Measurements from ENCODE around the gene TBCEL.
A peak's percentile ranks its signal among the peaks of the same experiment; 100 is the strongest.
"Not testable (repeated sequence)": the region's sequence is repeated elsewhere in the genome, so short reads cannot be mapped to it uniquely, and the experiment has no call there.

Gene TBCEL

DNA sequence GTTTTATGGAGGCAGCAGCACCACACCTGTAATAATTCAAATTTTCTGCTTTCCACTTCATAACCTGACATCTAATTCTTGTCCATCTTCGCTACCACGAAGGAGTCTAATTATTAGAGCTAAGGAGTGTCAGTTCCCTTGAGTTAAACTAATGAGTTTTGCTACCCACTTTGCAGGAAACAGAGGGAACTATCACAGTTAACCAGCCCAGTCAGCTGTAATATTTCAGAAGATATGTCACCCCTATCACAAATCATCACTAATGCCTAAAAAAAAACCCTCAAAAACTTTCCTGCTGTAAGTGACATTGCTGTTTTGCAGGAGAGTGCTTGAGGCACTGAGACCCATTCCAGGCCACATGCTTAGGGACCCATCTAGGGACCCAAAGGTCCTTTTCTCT, 85.6 kb downstream of the TBCEL start:
- no peak for DNase-seq

DNA sequence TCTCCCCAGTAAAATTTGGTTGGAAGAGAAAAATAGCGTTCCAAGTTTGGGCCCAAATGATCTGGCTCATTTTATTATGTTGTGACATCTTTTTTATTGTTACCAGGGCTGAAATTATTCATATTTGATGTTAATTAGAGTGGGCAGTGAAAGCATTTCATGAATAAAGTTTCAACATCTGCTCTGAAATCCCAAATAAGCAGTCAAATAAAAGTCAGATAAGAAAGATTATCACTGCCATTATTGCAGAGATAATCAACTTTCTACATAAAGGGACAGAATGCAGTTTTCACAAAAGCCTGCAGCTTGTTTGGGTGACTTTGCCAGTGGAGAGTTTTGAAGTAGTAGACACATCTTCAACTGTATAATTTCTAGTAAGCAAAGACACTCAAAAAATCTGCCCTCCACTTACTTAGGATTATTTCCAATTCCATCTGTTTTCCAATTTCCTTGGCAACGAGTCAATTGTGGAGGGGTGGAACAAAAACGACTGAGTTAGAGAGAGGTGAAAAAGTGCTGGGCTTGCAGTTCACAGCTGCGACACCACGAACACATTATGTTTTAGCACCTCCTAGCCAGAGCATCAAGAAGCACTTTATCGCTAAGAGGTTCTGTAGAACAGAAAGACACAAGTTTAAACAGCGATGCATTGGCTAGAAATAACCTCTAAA, 86.1 kb downstream of the TBCEL start:
- DNase-seq: no peak

DNA sequence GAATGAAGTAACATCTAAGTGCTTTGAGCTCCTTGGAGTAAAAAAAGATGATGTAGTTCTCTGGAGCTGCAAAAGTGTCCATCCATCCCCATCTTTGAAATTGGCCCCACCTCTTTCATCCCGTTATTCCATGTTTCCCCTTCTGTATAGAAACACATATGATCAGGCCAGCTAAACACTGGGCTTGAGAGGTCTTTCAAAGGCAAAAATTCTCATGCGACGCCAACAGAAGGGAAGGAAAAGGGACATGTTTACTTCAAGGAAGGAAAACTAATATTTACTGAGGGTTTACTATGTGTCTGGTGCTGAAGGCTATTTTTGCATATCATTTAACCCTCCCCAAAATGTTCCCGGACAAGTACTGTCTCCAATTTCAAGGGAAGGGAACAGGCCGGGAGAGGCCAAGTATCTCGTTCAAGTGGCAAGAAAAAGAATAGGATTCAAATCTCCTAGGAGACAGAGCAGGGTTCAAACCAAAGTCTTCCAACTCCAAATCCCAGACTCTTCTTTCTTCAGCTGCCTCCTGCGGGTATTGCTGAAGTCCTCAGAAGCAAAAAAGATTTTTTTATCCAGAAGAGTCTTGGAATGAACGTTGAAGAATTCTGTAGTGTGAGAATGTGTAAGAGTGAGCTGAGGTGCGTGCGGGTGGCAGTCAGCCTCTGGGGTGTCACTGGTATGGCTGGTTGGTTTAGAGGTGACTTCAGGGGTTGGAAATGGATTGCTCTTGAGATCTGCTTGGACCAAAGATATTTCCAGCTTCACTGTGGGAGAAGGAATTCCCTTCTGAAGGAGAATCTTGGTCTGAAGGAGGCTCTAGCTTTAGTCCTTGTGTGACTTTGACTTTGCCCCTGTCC, 87.2 kb downstream of the TBCEL start:
- DNase-seq: no peak

GRCh38 chr11:121112498-121113455, 88.9 kb downstream of the TBCEL start:
- peak; percentile 34 for DNase-seq

DNA sequence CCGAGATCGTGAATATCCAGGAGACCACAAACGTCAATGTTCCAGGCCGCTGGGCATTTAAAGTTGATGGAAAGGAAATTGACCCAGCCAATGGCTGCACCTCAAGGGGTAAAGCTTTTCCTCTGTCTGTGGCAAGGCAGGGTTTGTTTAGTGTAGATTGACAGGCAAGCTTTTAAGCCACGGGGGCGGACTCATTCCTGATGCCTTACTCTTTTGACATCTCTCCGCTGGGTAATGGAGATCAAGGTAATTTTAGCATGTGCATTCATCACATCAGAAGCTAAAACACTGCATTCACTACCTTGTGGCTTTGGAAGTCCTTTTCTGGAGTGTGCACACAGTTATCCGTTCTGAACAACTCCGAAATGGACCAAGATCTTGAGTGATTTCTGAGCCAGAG, 89.7 kb downstream of the TBCEL start:
- DNase-seq: no peak

GRCh38 chr11:121115024-121115423, 91.1 kb downstream of the TBCEL start:
- DNase-seq: not testable (repeated sequence)

DNA sequence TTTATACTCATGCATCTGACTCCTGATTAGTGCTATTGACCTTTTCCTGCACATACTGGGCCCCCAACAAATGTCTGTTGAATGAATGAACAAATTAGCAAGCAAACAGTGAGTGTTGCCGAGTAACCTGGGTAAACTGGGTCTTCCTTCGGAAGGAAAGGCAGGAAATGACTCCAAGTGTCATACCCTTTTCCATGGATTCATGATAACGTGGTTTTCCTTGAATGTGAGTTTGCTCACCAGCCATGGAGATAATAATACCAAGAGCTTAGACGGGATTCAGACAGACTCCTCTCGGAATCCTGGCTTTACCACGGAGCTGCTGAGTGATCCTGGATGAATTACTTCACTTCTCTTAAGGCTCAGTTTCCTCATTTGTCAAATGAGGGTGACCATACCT, 93.9 kb downstream of the TBCEL start:
- no peak for DNase-seq

- no peak for DNase-seq
Measured at GRCh38 chr11:121119440-121119839, 95.5 kb downstream of the TBCEL start.

- DNase-seq: no peak
Measured at GRCh38 chr11:121122328-121122727, 98.4 kb downstream of the TBCEL start.

- DNase-seq: no peak
Measured at GRCh38 chr11:121123496-121124069, 99.7 kb downstream of the TBCEL start.

GRCh38 chr11:121127809-121128208, 103.9 kb downstream of the TBCEL start:
- no peak for DNase-seq

DNA sequence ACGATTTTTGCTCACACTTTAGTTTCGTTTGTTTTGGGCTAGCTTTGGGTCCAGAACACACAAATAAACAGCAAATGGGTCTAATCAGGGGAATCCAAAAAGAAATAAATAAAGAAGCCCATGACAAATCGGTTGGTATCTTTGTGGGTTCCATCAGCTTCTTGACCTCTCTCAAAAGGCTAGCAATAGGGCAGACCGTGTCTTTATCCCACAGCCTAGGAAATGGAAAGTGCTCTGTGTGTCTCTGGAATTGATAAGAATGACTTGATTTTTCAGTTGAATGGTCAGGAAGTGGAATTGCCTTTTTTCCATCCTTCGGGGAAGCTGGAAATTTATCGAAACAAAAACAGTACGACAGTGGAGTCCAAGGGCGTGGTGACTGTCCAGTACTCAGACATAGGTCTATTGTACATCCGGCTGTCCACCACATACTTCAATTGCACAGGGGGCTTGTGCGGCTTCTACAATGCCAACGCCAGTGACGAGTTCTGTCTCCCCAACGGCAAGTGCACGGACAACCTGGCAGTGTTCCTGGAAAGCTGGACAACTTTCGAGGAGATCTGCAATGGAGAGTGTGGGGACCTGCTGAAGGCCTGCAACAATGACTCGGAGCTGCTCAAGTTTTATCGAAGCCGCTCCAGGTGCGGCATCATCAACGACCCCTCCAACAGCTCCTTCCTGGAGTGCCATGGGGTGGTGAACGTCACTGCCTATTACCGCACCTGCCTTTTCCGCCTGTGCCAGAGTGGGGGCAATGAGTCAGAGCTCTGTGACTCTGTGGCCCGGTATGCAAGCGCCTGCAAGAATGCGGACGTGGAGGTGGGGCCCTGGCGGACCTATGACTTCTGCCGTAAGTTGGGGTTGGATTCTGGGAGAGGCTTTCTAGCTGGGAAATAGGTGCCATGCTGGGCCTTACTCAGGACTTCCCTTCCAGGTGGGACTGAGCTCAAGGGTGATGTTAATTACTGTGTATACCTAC, 105.7 kb downstream of the TBCEL start:
- no peak for DNase-seq

- DNase-seq: no peak
Measured at GRCh38 chr11:121131656-121132055, 107.8 kb downstream of the TBCEL start.

GRCh38 chr11:121132211-121132976, 108.5 kb downstream of the TBCEL start:
- DNase-seq: no peak

DNA sequence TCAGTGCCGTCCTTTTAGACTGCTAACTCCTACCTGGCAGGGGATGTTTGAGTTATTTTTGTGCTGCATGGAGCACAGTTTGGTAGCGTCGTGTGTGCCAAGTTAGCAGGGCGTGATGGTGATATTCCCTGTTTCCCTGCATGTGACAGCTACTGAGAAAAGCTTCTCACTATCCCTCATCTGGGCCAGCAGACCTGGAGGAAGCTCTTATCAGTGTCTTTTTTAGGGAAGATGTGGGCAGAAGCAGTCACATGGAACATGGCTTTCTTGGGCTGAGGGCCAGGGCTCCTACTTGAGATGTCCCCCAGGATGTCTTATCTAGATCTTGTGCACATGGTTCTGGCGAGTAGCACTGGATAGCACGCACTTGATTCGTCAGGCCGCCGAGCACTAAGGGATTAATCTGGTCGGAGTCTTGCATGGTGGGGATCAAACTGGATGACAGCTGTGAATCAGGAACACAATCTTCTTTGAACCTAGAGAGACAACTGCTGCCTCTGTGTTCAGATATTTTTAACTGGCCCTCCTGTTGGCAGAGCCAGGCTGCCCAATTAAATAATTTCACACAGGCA, 110.9 kb downstream of the TBCEL start:
- no peak for DNase-seq

DNA sequence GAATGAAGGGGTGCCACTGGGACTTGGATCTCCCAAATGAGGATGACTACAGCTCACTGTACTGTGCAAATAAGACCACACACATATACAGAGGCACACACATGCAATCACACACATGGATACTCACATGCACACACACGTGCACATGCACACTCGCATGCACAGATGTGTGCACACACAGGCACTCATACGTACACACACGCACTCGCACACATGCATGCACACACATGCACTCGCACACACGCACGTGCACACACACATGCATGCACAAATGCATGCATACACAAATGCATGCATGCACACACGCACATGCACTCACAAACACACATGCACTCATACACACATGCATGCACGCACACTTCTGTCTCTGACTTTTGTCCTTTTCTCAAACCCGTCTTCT, 113.1 kb downstream of the TBCEL start:
- DNase-seq: no peak

- no peak for DNase-seq
Measured at GRCh38 chr11:121138259-121138658, 114.4 kb downstream of the TBCEL start.

DNA sequence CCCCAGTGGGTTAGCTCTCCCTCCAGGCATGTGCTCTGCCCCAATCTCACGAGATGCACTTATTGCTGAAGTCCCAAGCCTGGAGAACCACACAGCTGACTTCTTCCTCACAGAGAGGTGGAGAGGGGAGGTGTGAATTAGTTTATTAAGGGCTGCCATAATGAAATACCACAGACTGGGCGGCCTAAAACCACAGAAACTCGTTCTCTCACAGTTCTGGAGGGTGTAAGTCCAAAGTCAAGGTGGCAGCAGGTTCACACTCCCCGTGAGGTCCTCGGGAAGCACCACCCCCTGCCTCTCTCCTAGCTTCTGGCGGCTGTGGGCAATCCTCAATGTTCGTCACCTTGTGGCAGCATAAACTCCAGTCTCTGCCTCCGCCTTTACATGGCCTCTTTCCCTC, 116.5 kb downstream of the TBCEL start:
- DNase-seq: no peak

All from stimulated activated CD4-positive, alpha-beta T cell treated with anti-CD3 and anti-CD28 coated beads, Interleukin-1b, Interleukin-23, amount 100 ng/mL, for 48 hours (primary cell).